ENCODE data around the gene OR52E5.

The OR52E5 gene

DNA sequence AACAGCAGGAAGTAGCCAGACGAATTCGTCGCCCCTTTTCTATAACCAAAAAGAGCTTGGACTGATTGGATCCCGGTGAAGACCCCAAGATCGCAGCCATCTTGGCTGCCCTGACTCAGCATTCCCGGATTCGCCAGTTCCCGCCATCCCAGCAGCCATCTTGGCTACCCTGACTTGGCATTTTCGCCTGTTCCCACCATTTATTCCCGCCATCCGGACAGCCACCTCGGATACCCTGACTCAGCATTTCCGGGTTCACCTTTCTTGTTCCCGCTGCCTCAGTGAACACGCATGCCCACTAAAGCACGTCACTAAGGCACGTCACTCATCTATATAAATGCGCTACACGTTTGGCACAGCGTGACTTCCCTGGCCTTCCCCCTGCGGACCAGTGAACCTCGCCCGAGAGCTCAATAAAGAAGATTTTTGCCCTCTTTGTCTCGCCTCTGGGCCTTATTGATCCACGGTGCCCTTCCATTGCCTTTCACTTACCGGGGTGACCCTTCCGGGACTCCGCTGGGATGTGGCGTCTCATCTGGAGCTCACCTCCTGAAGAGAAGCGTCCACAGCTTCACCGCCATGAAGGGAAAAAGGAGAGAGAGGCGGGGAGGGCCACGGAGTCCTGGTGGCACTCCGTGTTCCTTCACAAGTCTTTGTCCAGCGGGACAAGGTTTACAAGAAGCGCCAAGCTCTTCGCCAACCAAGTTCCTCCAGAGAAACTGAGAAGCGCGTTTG is 45.0 kb downstream of the OR52E5 start:
- DNase-seq, result no peak

GRCh38 chr11:5938603-5938965 is 45.6 kb downstream of the OR52E5 start:
- DNase-seq, result no peak

- DNase-seq, result no peak
These were observed 47.7 kb downstream of the OR52E5 start for GRCh38 chr11:5940748-5941147.

- DNase-seq, result no peak
These were observed 48.9 kb downstream of the OR52E5 start, which contains the start of gene OR56A3 for GRCh38 chr11:5941951-5942350. Gene OR56A3, plus strand, starts transcription at chr11:5942251. Its CDS starts 5,096 bp downstream, at chr11:5947347.

Measured in CD4-positive, alpha-beta T cell treated with Interleukin-17A for 1 hour (primary cell).